IPS-NIHi7 (cell line): Measurements from ENCODE around the gene ELF3.
"Not testable (repeated sequence)": the region's sequence is repeated elsewhere in the genome, so short reads cannot be mapped to it uniquely, and the experiment has no call there.

Source experiments
- DNase-seq: peaks from one replicate; pipeline ENCODE4 v3.0.0; 2012; ENCODE audit warnings: mixed read lengths; ENCODE audit errors: extremely low spot score

Gene ELF3

GRCh38 chr1:202034683-202035462 is 24.5 kb downstream of the ELF3 start:
- peak; percentile 62 for DNase-seq

- DNase-seq: no peak
These were observed 26.4 kb downstream of the ELF3 start for GRCh38 chr1:202036595-202037387.

GRCh38 chr1:202037706-202038296 is 27.4 kb downstream of the ELF3 start:
- DNase-seq: no peak

DNA sequence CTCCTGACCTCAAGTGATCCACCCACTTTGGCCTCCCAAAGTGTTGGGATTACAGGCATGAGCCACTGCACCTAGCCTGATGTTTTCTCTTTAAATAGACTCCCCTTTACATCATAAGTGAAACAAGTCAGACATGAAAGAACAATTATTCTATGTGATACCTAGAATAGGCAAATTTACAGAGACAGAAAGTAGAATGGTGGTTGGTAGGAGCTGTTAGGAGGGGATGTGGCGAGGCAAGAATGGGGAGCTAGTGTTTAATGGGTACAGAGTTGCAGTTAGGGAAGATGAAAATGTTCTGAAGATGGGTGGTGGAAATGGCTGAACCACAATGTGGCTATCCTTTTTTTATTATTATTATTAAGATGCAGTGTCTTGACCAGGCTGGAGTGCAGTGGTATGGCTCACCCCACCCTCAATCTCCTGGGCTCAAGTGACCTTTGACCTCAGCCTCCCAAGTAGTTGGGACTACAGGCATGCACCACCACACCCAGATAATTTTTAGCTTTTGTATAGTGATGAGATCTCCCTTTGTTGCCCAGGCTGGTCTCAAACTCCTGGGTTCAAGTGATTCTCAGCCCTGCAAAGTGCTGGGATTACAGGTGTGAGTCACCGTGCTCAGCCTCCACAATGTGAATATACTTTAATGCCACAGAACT is 28.4 kb downstream of the ELF3 start:
- DNase-seq: no peak

DNA sequence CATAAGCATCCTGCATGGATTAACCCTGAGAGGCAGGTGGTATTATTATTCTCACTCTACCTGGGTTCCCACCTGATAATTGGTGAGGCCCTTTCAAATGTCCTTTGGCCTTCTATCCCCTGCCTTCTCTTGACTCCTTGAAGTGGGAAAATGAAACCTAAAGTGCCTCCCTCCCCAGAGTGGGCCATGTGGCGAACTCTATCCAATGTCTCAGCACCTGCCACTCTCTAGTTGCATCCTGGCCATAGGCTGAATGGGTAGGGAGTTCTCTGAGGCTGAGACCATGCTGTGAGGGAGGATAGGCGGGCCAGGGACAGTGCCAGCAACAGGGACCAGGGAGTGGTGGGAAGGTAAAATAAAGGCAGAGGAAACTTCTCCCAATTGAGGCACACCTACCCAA is 35.3 kb downstream of the ELF3 start:
- no peak for DNase-seq

- DNase-seq: peak; percentile 8
These were observed 35.8 kb downstream of the ELF3 start for GRCh38 chr1:202046227-202046626.

DNA sequence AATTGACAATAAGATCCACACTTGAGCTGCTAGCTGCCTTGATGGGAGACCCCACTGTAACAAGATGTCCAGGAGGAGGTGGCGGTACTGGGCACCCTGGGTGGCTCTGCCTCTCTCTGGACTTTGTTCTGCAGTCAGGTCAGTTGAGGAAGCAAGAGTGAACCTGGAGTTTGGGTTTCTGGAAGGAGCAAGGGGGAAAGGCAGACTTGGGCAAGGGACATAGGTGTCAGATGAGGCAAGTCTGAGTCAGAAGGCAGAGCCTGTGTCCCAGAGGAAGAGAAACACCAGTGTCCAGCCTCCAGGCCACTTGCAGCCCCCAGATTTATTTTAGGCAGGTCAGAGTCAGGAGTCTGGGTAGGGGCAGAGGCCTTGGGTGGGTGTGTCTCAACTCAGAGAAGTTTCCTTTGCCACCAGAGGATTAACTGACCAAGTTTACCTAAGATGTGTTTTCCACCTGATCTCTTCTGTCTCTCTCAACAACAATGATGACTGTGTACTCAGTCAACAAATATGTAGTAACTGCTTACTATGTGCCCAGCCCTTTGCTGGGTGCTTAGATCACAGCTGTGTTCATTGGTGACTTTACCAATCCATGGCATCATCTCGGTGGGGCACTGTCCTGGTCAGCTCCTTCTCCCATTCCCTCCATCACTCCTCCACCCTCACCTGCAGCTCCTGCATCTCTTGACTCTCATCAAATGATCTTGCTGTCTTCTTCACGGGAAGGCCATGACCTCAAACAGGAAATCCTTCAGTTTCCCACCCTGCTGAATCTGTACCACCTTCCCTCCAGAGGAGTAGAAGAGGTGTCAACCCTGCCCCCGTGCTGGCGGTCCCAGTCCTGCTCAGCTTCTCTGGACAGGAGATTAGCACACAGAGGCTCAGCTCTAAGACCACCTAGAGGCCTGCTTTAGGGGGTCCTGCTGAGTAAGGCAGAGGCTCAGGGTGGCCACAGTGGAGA is 36.6 kb downstream of the ELF3 start:
- DNase-seq: peak; percentile 10

DNA sequence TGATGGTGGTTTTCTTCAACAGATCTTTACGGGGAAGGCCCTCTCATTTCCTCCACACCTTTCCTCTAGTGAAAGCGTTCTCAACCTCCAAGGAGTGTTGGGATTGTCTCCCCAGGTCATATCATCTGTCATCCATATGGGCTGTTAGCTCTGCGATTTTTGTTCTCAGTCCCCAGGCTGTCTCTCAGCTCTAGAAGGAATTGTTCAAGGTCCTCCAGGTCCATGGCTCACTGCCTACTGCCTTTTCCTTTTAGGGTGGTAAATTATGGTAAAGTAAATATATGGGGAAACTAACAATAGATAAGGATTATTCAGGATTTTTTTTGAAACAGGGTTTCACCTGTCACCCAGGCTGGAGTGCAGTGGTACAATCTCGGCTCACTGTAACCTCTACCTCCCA is 37.6 kb downstream of the ELF3 start:
- DNase-seq: no peak

DNA sequence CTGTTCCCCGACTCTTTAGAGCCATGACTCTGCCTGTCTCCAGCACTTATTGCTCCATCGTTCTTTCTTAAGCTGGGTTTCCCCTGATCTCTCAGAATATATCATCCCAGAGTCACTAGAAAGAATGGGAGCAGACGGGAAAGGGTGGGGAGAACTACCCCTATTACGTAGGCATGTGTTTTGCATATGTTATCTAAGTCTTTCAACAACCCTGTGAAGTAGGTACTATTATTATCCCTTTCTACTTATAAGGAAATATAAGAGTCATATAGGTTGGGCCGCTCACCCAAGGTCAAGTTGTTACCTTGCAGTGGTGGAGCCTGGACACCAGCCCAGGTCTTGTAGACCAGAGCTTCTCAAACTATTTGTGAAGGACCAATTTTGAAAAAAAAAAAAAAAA is 38.7 kb downstream of the ELF3 start:
- no peak for DNase-seq

GRCh38 chr1:202054094-202054493 is 43.7 kb downstream of the ELF3 start:
- no peak for DNase-seq

DNA sequence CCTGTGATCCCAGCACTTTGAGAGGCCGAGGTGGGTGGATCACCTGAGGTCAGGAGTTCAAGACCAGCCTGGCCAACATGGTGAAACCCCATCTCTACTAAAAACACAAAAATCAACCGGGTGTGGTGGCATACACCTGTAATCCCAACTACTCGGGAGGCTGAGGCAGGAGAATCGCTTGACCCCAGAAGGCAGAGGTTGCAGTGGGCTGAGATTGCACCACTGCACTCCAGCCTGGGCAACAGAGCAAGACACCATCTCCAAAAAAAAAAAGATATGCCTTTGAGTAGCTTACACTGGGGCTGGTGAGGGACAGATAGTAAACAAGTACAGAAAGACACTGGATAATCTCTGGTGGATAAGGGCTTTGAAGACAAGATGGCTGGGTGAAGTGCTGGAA is 44.3 kb downstream of the ELF3 start:
- DNase-seq: not testable (repeated sequence)

GRCh38 chr1:202056644-202057334 is 46.4 kb downstream of the ELF3 start:
- peak; percentile 24 for DNase-seq

GRCh38 chr1:202057335-202057704 is 46.9 kb downstream of the ELF3 start:
- not testable (repeated sequence) for DNase-seq

GRCh38 chr1:202058001-202058908 is 47.9 kb downstream of the ELF3 start:
- peak; percentile 8 for DNase-seq

DNA sequence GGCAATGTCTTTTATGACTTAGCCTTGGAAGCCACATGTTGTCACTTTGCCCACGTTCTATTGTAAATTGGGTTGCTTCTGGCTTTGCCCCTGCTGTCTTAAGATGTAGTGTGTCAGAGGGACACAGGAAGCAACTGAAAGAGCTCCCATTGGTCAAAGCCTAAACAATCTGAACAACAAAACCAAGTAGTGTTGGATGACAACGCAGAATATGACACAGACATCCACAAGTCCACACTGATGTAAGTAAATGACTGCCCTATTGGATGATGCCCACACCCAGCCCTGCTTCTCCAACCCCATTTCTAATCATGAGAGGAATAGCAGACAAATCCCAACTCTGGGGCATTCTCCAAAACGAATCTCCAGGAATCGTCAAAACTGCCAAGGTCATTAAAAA is 50.7 kb downstream of the ELF3 start:
- no peak for DNase-seq

GRCh38 chr1:202061787-202062186 is 51.4 kb downstream of the ELF3 start:
- DNase-seq: not testable (repeated sequence)

GRCh38 chr1:202062636-202063035 is 52.2 kb downstream of the ELF3 start:
- not testable (repeated sequence) for DNase-seq

DNA sequence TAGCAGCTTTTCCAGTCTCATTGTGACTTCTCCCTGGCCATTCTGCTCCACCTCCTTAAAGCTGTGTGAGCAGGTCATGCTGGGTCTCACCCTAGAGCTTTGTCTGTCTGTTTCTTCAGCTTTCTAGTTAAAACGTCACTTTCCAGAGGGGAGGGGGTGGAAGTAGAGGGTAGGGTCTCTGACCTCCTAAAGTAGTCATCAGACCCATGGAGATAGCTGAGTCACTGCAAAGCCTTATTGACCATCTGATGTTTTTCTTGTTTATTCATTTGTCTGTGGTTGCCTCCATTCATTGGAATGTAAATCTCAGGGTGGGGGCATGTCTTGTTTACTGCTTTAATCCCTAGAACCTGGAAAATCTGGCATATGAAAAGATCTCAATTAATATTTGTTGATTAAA is 52.7 kb downstream of the ELF3 start:
- DNase-seq: peak; percentile 76

DNA sequence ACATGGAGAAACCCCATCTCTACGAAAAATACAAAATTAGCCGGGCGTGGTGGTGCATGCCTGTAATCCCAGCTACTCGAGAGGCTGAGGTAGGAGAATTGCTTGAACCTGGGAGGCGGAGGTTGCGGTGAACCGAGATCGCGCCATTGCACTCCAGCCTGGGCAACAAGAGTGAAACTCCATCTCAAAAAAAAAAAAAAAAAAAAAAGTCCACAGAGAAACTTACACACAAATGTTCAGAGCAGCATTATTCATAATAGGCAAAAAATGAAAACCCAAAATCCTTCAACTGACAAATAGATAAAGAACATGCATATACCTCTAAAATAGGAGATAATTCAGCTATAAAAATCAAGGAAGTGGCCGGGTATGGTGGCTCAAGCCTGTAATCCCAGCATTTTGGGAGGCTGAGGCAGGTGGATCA is 54.5 kb downstream of the ELF3 start:
- not testable (repeated sequence) for DNase-seq
